ENCODE data around the gene KDM1A.
"Not testable (repeated sequence)": the region's sequence is repeated elsewhere in the genome, so short reads cannot be mapped to it uniquely, and the experiment has no call there.

The KDM1A gene

DNA sequence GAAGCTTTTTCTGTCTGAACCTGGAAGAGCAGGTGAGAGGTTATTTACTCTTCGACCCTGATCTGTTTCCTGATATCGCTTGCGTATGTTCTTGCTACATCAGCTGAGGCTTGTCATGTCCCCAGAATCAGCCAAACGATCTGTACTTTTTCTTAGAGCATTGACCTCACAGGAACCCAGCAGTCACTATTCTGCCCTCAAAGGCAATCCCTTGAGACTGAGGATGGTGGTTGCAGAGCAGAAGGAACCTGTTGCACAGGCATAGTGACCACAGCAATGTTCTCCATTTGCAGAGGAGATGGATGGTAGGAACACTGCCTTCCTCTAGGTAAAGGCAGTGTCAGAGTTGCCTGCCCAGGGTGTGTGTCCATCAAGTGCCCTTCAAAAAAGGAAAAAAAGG is 35.3 kb upstream of the KDM1A start (continued):
- TF ChIP-seq ZNF8 (CRISPR knock-in tag; IDR thresholded peaks at IDR 0.05) (no peak), ZFP3 (CRISPR knock-in tag; IDR thresholded peaks at IDR 0.05) (no peak), OSR1 (CRISPR knock-in tag; IDR thresholded peaks at IDR 0.05) (no peak), ISL1 (CRISPR knock-in tag; IDR thresholded peaks at IDR 0.05) (no peak), ZC3H10 (CRISPR knock-in tag; IDR thresholded peaks at IDR 0.05) (no peak)

DNA sequence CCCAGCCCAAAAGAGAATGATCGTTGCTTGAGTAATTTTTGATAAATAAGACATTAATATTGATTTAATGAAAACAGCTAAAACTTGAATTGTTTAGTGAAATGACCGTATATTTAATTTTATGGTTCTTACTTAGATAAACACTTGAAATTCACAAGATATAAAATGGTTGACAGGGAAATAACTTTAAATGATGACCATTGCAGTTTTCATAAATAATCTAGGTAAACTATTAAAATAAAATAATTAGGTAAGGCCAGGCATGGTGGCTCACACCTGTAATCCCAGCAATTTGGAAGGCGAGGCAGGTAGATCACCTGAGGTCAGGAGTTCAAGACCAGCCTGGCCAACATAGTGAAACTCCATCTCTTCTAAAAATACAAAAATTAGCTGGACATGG is 26.9 kb upstream of the KDM1A start:
- ATAC-seq: not testable (repeated sequence)

DNA sequence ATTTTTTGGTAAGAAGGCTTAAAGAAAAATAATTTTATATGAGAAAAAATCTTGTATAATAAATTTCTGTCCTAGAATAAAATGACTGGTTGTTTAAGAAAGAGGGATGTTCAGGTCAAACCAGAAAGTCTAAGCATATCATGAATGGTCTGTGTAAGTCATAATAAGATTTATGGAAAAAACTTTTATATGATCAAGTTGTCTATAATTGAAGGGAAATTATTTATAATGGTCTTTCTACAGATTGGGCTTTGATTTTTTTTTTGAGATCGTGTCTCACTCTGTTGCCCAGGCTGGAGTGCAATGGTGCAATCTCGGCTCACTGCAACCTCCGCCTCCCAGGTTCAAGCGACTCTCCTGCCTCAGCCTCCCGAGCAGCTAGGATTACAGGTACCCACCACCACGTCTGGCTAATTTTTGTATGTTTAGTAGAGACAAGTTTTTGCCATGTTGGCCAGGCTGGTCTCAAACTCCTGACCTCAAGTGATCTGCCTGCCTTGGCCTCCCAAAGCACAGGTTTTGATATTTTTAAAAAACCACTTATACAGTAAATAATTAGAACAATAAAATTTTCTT is 26.0 kb upstream of the KDM1A start:
- not testable (repeated sequence) for ATAC-seq

DNA sequence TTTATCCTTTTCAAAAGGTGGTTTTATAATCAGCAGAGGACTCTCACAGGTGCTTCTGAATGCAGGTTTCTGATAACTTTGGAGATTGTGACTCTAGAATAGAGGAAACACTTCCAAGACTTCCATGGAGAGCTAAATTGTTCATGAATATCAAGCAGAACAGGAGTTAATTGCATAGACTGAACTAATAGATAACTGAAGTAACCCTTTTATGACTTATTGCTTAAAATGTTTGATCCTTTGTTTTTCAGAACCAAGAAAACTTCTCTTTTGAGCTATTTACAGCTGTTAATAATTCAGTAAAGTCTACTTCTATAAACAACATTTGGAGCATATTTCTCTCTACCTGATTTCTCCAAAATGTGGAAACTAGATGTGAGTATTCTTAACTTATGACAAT is 23.5 kb upstream of the KDM1A start:
- TF ChIP-seq ZNF70 (CRISPR knock-in tag; IDR thresholded peaks at IDR 0.05): no peak
- no peak for TF ChIP-seq PPARA (CRISPR knock-in tag; IDR thresholded peaks at IDR 0.05; ENCODE audit: borderline replicate concordance)
- TF ChIP-seq, protein P1, sequence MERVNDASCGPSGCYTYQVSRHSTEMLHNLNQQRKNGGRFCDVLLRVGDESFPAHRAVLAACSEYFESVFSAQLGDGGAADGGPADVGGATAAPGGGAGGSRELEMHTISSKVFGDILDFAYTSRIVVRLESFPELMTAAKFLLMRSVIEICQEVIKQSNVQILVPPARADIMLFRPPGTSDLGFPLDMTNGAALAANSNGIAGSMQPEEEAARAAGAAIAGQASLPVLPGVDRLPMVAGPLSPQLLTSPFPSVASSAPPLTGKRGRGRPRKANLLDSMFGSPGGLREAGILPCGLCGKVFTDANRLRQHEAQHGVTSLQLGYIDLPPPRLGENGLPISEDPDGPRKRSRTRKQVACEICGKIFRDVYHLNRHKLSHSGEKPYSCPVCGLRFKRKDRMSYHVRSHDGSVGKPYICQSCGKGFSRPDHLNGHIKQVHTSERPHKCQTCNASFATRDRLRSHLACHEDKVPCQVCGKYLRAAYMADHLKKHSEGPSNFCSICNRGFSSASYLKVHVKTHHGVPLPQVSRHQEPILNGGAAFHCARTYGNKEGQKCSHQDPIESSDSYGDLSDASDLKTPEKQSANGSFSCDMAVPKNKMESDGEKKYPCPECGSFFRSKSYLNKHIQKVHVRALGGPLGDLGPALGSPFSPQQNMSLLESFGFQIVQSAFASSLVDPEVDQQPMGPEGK (CRISPR knock-in tag; IDR thresholded peaks at IDR 0.05; ENCODE audit: borderline replicate concordance): no peak
- no peak for TF ChIP-seq SNAI2 (CRISPR knock-in tag; IDR thresholded peaks at IDR 0.05)
- no peak for TF ChIP-seq ISL1 (CRISPR knock-in tag; IDR thresholded peaks at IDR 0.05)
- TF ChIP-seq, protein P2, sequence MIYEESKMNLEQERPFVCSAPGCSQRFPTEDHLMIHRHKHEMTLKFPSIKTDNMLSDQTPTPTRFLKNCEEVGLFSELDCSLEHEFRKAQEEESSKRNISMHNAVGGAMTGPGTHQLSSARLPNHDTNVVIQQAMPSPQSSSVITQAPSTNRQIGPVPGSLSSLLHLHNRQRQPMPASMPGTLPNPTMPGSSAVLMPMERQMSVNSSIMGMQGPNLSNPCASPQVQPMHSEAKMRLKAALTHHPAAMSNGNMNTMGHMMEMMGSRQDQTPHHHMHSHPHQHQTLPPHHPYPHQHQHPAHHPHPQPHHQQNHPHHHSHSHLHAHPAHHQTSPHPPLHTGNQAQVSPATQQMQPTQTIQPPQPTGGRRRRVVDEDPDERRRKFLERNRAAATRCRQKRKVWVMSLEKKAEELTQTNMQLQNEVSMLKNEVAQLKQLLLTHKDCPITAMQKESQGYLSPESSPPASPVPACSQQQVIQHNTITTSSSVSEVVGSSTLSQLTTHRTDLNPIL (CRISPR knock-in tag; IDR thresholded peaks at IDR 0.05; ENCODE audit: low read depth): no peak
- TF ChIP-seq TOX (CRISPR knock-in tag; IDR thresholded peaks at IDR 0.05; ENCODE audit: borderline replicate concordance): no peak
- TF ChIP-seq TCF4 (CRISPR knock-in tag; IDR thresholded peaks at IDR 0.05; ENCODE audit: borderline replicate concordance): no peak
- TF ChIP-seq OSR1 (CRISPR knock-in tag; IDR thresholded peaks at IDR 0.05): no peak
- TF ChIP-seq BACH2 (CRISPR knock-in tag; IDR thresholded peaks at IDR 0.05; ENCODE audit: borderline replicate concordance): no peak
- no peak for ATAC-seq

DNA sequence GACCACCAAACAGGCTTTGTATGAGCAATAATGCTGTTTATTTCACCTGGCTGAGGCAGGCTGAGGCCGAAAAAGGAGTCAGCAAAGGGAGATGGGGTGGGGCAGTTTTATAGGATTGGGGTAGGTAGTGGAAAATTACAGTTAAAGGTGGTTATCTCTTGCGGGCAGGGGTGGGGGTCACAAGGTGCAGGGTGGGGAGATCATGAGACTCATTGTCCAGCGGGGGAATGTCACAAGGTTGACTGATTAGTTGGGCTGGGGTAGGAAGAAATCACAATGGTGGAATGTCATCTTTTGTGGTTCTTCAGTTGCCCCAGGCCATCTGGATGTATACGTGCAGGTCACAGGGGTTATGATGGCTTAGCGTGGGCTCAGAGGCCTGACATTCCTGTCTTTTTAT is 21.7 kb upstream of the KDM1A start:
- ATAC-seq: not testable (repeated sequence)

DNA sequence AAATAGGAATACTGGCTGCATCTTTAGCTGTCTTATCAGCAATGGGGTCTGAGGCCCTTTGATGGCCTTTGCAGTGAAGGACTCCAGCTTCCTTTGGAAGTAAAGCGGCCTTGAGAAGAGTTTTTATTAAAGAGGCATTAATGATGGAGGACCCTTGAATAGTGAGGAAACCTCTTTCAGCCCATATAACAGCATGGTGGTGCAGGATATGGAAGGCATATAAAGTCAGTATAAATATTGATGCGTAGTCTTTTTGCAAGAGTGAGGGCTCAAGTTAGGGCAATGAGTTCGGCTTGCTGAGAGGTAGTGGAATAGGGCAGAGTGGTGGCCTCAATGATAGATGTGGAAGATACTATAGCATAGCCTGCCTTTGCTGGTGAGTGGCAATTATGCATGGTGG is 19.1 kb upstream of the KDM1A start:
- ATAC-seq: not testable (repeated sequence)

DNA sequence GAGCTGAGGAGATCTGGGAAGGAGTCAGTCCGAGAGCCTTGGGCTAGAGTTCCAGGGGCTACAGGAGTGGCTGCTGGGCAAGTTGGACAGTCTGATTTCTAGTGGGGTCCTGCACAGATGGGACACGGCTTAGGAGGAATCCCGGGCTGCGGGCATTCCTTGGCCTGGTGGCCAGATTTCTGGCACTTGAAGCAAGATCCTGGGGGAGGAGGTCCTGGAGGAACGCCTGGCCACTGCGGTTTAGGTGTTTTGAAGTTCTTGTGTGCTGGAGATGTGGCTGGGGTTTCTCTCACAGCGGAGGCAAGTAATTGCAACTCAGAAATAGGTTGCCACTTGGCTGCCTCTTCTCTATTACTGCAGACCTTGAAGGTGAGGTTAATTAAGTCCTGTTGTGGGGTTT is 17.1 kb upstream of the KDM1A start:
- ATAC-seq: not testable (repeated sequence)

DNA sequence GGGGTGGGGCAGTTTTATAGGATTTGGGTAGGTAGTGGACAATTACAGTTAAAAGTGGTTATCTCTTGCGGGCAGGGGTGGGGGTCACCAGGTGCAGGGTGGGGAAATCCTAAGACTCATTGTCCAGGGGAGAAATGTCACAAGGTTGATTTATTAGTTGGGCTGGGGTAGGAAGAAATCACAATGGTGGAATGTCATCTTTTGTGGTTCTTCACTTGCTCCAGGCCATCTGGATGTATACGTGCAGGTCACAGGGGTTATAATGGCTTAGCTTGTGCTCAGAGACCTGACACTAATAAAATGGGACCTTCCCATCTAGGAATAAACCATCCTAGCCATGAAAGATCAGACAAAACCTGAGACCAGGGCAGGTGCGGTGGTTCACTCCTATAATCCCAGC is 15.2 kb upstream of the KDM1A start:
- no peak for TF ChIP-seq ISL1 (CRISPR knock-in tag; IDR thresholded peaks at IDR 0.05)
- TF ChIP-seq ZFP3 (CRISPR knock-in tag; IDR thresholded peaks at IDR 0.05): no peak
- TF ChIP-seq, protein P2 (CRISPR knock-in tag; IDR thresholded peaks at IDR 0.05; ENCODE audit: low read depth): no peak
- no peak for TF ChIP-seq BACH2 (CRISPR knock-in tag; IDR thresholded peaks at IDR 0.05; ENCODE audit: borderline replicate concordance)
- TF ChIP-seq ZC3H10 (CRISPR knock-in tag; IDR thresholded peaks at IDR 0.05): no peak
- TF ChIP-seq ZNF565 (CRISPR knock-in tag; conservative IDR thresholded peaks at IDR 0.05; ENCODE audit: low read depth): no peak
- no peak for TF ChIP-seq RARB (CRISPR knock-in tag; IDR thresholded peaks at IDR 0.05)
- TF ChIP-seq ZFP30 (CRISPR knock-in tag; IDR thresholded peaks at IDR 0.05): no peak
- TF ChIP-seq OSR1 (CRISPR knock-in tag; IDR thresholded peaks at IDR 0.05): no peak
- no peak for ATAC-seq

DNA sequence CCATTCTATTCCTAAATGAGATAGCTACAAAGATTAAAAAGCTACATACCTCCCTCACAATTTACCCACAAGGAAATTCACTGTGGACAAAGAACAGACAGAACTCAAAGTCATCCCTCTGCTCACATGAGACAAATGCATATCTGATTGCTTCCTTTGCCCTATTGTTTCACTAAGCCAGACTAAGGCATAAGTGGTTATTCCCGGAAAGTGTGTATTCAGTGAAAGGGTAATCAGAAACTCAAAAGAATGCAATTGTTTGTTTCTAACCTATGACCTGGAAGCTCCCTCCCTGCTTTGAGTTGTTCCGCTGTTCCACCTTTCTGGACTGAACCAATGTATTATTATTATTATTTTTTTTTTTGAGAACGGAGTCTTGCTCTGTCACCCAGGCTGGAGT is 14.5 kb upstream of the KDM1A start:
- not testable (repeated sequence) for ATAC-seq

All from SK-N-SH treated with all-trans-retinoic acid at 6 μM for 48 hours (cell line).